Measurements from ENCODE around the gene BLVRA. TPM values are rescaled to one million over a fixed set of nuclear protein-coding genes. Genes with fewer than 3 reads are reported as not detected.

BLVRA gene
- total and polyA plus RNA-seq, 2 donors (not counting 1 experiment from before 2014, with no cell fraction given), result 72.8 to 108 TPM

DNA sequence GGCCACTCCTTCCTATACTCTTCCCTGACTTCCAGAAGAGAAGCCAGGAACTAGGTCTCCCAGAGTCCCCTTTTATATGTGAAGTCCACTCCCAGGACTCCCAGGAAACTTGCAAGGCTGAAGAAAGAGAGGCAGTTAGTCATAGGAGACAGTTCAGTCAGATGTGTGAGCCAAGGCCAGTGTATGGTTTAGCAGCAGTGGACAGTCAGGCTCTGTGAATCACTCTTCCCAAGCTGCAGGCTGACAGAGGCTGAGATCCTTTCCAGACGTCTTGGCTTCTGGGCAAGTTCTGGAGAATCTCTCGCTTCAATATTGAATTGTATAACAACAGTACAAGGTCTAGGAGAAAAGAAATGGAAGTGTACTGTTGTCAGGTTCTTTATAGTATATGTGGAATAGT is 26.9 kb downstream of the BLVRA start:
- Histone ChIP-seq H3K4me1 (ENCODE audit: control insufficient read depth, extremely low read depth, insufficient read depth, low read length) (peaks cover 13% of the 10 kb centered on the region), H4K20me1 (ENCODE audit: control insufficient read depth, extremely low read depth, insufficient read depth, low read length) (no peaks in the 10 kb centered on the region), H3K36me3 (ENCODE audit: control insufficient read depth, insufficient read depth, low read length) (peaks cover 3% of the 10 kb centered on the region), H3K27ac (ENCODE audit: insufficient read depth, low read length) (no peak overlapping the region), H3K4me3 (replicated peaks in 1 of 4; ENCODE audit: control extremely low read depth in 1 of 4, insufficient read depth in 1 of 4, low read depth in 3 of 4, low read length in 4 of 4) (no peak overlapping the region), H2AFZ (ENCODE audit: low read length) (no peak overlapping the region), H3K27me3 (ENCODE audit: control insufficient read depth, insufficient read depth, low read length) (no peaks in the 10 kb centered on the region), H3K79me2 (ENCODE audit: control insufficient read depth, insufficient read depth, low read length) (no peaks in the 10 kb centered on the region), H3K4me2 (ENCODE audit: extremely low read depth, insufficient read depth, low read length) (peak overlapping the region; percentile 33), H3K9ac (ENCODE audit: insufficient read depth, low read length) (no peak overlapping the region), H3K9me3 (ENCODE audit: control insufficient read depth, insufficient read depth, low read depth, low read length) (no peaks in the 10 kb centered on the region)
- TF ChIP-seq, protein P1, sequence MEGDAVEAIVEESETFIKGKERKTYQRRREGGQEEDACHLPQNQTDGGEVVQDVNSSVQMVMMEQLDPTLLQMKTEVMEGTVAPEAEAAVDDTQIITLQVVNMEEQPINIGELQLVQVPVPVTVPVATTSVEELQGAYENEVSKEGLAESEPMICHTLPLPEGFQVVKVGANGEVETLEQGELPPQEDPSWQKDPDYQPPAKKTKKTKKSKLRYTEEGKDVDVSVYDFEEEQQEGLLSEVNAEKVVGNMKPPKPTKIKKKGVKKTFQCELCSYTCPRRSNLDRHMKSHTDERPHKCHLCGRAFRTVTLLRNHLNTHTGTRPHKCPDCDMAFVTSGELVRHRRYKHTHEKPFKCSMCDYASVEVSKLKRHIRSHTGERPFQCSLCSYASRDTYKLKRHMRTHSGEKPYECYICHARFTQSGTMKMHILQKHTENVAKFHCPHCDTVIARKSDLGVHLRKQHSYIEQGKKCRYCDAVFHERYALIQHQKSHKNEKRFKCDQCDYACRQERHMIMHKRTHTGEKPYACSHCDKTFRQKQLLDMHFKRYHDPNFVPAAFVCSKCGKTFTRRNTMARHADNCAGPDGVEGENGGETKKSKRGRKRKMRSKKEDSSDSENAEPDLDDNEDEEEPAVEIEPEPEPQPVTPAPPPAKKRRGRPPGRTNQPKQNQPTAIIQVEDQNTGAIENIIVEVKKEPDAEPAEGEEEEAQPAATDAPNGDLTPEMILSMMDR (conservative IDR thresholded peaks at IDR 0.05 in 1 of 2, IDR thresholded peaks at IDR 0.05 in 1 of 2; ENCODE audit: low read depth in 1 of 2, low read length in 2 of 2), result no peak
- no peak for TF ChIP-seq EZH2 (IDR thresholded peaks at IDR 0.05; ENCODE audit: low read length, missing control alignments)
- peak; percentile 90 to 94 for DNase-seq (ENCODE audit: low read depth in 2 of 2)

DNA sequence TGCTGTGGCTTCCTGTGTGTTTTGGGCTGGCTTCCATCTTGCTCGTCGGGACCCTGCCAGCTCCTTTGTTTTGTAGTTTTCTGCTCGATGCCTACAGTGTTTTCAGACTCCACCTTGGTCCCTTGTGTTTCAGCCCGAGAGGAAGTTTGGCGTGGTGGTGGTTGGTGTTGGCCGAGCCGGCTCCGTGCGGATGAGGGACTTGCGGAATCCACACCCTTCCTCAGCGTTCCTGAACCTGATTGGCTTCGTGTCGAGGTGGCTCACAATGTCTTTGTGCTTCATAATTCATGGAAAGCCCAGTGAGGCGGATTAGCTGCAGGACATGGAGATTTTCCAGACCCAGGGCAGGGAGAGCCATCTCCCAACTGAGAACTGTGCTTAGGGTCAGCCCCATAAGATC is 29.3 kb downstream of the BLVRA start:
- H3K4me1 ChIP-seq (ENCODE audit: control insufficient read depth, extremely low read depth, insufficient read depth, low read length), result peaks cover 7% of the 10 kb centered on the region
- TF ChIP-seq EZH2 (IDR thresholded peaks at IDR 0.05; ENCODE audit: low read length, missing control alignments), result no peak
- TF ChIP-seq, protein P1 (conservative IDR thresholded peaks at IDR 0.05 in 1 of 2, IDR thresholded peaks at IDR 0.05 in 1 of 2; ENCODE audit: low read depth in 1 of 2, low read length in 2 of 2), result no peak

DNA sequence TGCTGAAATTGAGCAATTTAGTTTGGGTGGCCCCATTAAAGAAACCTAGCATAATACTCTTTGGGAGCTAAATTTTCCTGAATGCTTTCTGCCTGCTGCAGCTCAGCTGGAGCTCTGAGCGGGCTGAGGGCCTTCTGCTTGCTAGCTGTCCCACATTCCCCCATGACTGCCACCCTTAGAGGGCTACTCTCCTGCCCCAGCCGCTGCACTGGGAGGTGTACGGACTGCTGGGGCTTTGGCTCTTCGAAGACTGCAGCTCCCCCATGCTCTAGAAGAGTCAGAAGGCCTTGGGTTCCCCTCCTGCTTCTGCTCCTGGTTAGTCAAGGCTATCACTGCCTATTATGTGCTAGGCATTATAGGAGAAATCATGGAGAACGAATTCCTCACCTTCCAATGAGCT is 31.5 kb downstream of the BLVRA start:
- H2AFZ ChIP-seq (ENCODE audit: low read length), result no peak overlapping the region
- H3K36me3 ChIP-seq (ENCODE audit: control insufficient read depth, insufficient read depth, low read length), result peaks cover 3% of the 10 kb centered on the region
- H4K20me1 ChIP-seq (ENCODE audit: control insufficient read depth, extremely low read depth, insufficient read depth, low read length), result no peaks in the 10 kb centered on the region
- peaks cover 4% of the 10 kb centered on the region for H3K4me1 ChIP-seq (ENCODE audit: control insufficient read depth, extremely low read depth, insufficient read depth, low read length)
- DNase-seq (ENCODE audit: low read depth in 2 of 2), result no peak
- no peak overlapping the region for H3K4me2 ChIP-seq (ENCODE audit: extremely low read depth, insufficient read depth, low read length)
- H3K79me2 ChIP-seq (ENCODE audit: control insufficient read depth, insufficient read depth, low read length), result no peaks in the 10 kb centered on the region
- H3K27ac ChIP-seq (ENCODE audit: insufficient read depth, low read length), result no peak overlapping the region
- H3K27me3 ChIP-seq (ENCODE audit: control insufficient read depth, insufficient read depth, low read length), result no peaks in the 10 kb centered on the region
- H3K9ac ChIP-seq (ENCODE audit: insufficient read depth, low read length), result no peak overlapping the region
- no peak overlapping the region for H3K4me3 ChIP-seq (replicated peaks in 1 of 4; ENCODE audit: control extremely low read depth in 1 of 4, insufficient read depth in 1 of 4, low read depth in 3 of 4, low read length in 4 of 4)
- no peak for TF ChIP-seq EZH2 (IDR thresholded peaks at IDR 0.05; ENCODE audit: low read length, missing control alignments)
- TF ChIP-seq, protein P1 (conservative IDR thresholded peaks at IDR 0.05 in 1 of 2, IDR thresholded peaks at IDR 0.05 in 1 of 2; ENCODE audit: low read depth in 1 of 2, low read length in 2 of 2), result no peak
- no peaks in the 10 kb centered on the region for H3K9me3 ChIP-seq (ENCODE audit: control insufficient read depth, insufficient read depth, low read depth, low read length)

More for the DNA sequence above, 29.3 kb downstream of the BLVRA start:
- Histone ChIP-seq H3K79me2 (ENCODE audit: control insufficient read depth, insufficient read depth, low read length) (no peaks in the 10 kb centered on the region), H3K4me2 (ENCODE audit: extremely low read depth, insufficient read depth, low read length) (no peak overlapping the region), H3K27me3 (ENCODE audit: control insufficient read depth, insufficient read depth, low read length) (no peaks in the 10 kb centered on the region), H3K36me3 (ENCODE audit: control insufficient read depth, insufficient read depth, low read length) (peaks cover 3% of the 10 kb centered on the region), H3K27ac (ENCODE audit: insufficient read depth, low read length) (no peak overlapping the region), H3K4me3 (replicated peaks in 1 of 4; ENCODE audit: control extremely low read depth in 1 of 4, insufficient read depth in 1 of 4, low read depth in 3 of 4, low read length in 4 of 4) (no peak overlapping the region), H4K20me1 (ENCODE audit: control insufficient read depth, extremely low read depth, insufficient read depth, low read length) (no peaks in the 10 kb centered on the region), H2AFZ (ENCODE audit: low read length) (no peak overlapping the region), H3K9ac (ENCODE audit: insufficient read depth, low read length) (no peak overlapping the region), H3K9me3 (ENCODE audit: control insufficient read depth, insufficient read depth, low read depth, low read length) (no peaks in the 10 kb centered on the region)
- no peak for DNase-seq (ENCODE audit: low read depth in 2 of 2)
